OCI-LY3 (cell line): ENCODE data around the gene EIF4E1B.

Source experiments
- H2AFZ ChIP-seq: fragments of 200-600, 300-600 bp; shearing (Covaris generic); 2 replicates; pipeline ENCODE4 v1.6.0; 2014; ENCODE audit warnings: antibody characterized with exemption, low read depth, low read length
- H3K27ac ChIP-seq: fragments of 200-600, 300-600 bp; sonication (generic); 2 replicates; pipeline ENCODE4 v1.5.1; 2014; ENCODE audit warnings: mild to moderate bottlenecking, low read length, moderate library complexity, mixed read lengths
- H3K27me3 ChIP-seq: fragments of 200-600, 300-600 bp; sonication (generic); 2 replicates; pipeline ENCODE4 v1.6.1; 2014; ENCODE audit warnings: low read depth, low read length, mixed read lengths
- H3K36me3 ChIP-seq: fragments of 200-600, 300-600 bp; sonication (generic); replicated peaks from 2 replicates; pipeline ENCODE3; 2014; ENCODE audit warnings: low read depth, low read length, mixed read lengths
- H3K4me1 ChIP-seq: fragments of 300-600, 200-600 bp; sonication (generic); 2 replicates; pipeline ENCODE4 v1.6.1; 2014; ENCODE audit warnings: low read length, mixed read lengths
- H3K4me2 ChIP-seq: fragments of 200-600, 300-600 bp; sonication (generic); 2 replicates; pipeline ENCODE4 v1.6.1; 2014; ENCODE audit warnings: low read length, mixed read lengths
- H3K4me3 ChIP-seq: fragments of 300-600, 200-600 bp; sonication (generic); 2 replicates; pipeline ENCODE4 v1.5.1; 2014; ENCODE audit warnings: antibody characterized with exemption, mild to moderate bottlenecking, low read length, moderate library complexity
- H3K79me2 ChIP-seq: fragments of 300-600, 200-600 bp; shearing (Covaris generic); 2 replicates; pipeline ENCODE4 v1.6.1; 2014; ENCODE audit warnings: mild to moderate bottlenecking, low read length, mixed read lengths
- H3K9ac ChIP-seq: fragments of 300-600, 200-600 bp; shearing (Covaris generic); 2 replicates; pipeline ENCODE4 v1.6.0; 2014; ENCODE audit warnings: mild to moderate bottlenecking, low read length, moderate library complexity
- H3K9me3 ChIP-seq: fragments of 200-600, 300-600 bp; shearing (Covaris generic); 2 replicates; pipeline ENCODE4 v1.6.1; 2014; ENCODE audit warnings: low read length, mixed read lengths; ENCODE audit not compliant: insufficient read depth
- H4K20me1 ChIP-seq: fragments of 200-600, 300-600 bp; sonication (generic); 2 replicates; pipeline ENCODE4 v1.6.1; 2016; ENCODE audit warnings: low read length, mixed read lengths; ENCODE audit not compliant: insufficient read depth
- CTCF ChIP-seq: fragments of 200-600, 300-600 bp; sonication (generic); IDR thresholded peaks from 2 replicates; pipeline ENCODE4 v1.5.1; 2014; ENCODE audit warnings: antibody characterized with exemption, low read length, low read depth
- EZH2phosphoT487 ChIP-seq: fragments of 200-600 bp; shearing (Covaris generic); IDR thresholded peaks from 2 replicates; pipeline ENCODE4 v1.6.1; 2018; ENCODE audit warnings: antibody characterized with exemption, mixed run types, low read depth

The EIF4E1B gene

DNA sequence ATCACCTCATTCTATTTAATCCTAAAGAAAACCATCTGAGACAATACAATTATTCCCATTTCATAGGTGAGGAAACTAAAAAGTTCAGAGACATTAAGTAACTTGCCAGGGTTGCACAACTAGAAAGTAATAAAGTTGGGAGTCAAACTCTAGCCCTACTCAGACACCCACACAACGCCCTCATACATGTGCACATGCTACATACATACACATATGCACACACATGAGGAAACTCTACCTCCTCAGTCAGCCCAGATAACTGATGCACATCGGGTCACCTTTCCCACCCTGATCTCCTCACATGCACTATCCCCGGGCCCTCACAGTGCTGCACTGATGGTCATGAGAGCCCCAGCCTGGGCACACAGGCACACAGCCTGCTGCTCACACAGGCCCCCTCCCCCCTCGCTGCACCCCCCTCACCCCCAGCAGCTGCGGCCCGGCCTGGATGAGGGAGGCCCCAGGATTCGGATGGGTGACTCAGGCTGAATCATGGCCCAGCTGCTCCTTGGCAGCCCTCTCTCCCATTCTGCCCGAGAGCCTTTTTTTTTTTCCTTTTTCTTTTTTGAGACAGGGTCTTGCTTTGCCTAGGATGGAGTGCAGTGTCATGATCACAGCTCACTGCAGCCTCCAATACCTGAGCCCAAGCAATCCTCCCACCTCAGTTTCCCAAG is 15.5 kb upstream of the EIF4E1B start:
- no peaks in the 10 kb centered on the region for H4K20me1 ChIP-seq
- no peak overlapping the region for H3K27ac ChIP-seq
- H3K27me3 ChIP-seq = peaks cover 10% of the 10 kb centered on the region; the same call in 1 of the 2 replicates
- no peak overlapping the region for H3K9ac ChIP-seq
- no peak for TF ChIP-seq EZH2phosphoT487
- H3K36me3 ChIP-seq = no peaks in the 10 kb centered on the region
- no peak overlapping the region for H2AFZ ChIP-seq
- H3K79me2 ChIP-seq = no peaks in the 10 kb centered on the region
- H3K4me2 ChIP-seq = no peak overlapping the region
- no peaks in the 10 kb centered on the region for H3K4me1 ChIP-seq
- no peaks in the 10 kb centered on the region for H3K9me3 ChIP-seq
- no peak overlapping the region for H3K4me3 ChIP-seq

GRCh38 chr5:176616511-176616910 is 14.0 kb upstream of the EIF4E1B start:
- no peak overlapping the region for H3K27ac ChIP-seq
- no peak overlapping the region for H3K4me2 ChIP-seq
- H2AFZ ChIP-seq = no peak overlapping the region
- peaks cover 8% of the 10 kb centered on the region; the same call in 1 of the 2 replicates for H3K27me3 ChIP-seq
- H3K9ac ChIP-seq = no peak overlapping the region
- H4K20me1 ChIP-seq = no peaks in the 10 kb centered on the region
- H3K79me2 ChIP-seq = no peaks in the 10 kb centered on the region
- H3K9me3 ChIP-seq = no peaks in the 10 kb centered on the region
- no peaks in the 10 kb centered on the region for H3K4me1 ChIP-seq
- no peaks in the 10 kb centered on the region for H3K36me3 ChIP-seq
- no peak overlapping the region for H3K4me3 ChIP-seq
- TF ChIP-seq CTCF (no peak), EZH2phosphoT487 (no peak)

- TF ChIP-seq CTCF (no peak), EZH2phosphoT487 (no peak)
- no peak overlapping the region for H3K4me3 ChIP-seq
- H3K9me3 ChIP-seq = no peaks in the 10 kb centered on the region
- no peaks in the 10 kb centered on the region for H3K79me2 ChIP-seq
- H3K4me1 ChIP-seq = no peaks in the 10 kb centered on the region
- no peak overlapping the region for H3K4me2 ChIP-seq
- H3K36me3 ChIP-seq = no peaks in the 10 kb centered on the region
- no peak overlapping the region for H2AFZ ChIP-seq
- H4K20me1 ChIP-seq = no peaks in the 10 kb centered on the region
- H3K27me3 ChIP-seq = peaks cover 2% of the 10 kb centered on the region; the same call in 1 of the 2 replicates
- no peak overlapping the region for H3K27ac ChIP-seq
- no peak overlapping the region for H3K9ac ChIP-seq
Measured at GRCh38 chr5:176618783-176619182, 11.7 kb upstream of the EIF4E1B start.

- no peaks in the 10 kb centered on the region for H4K20me1 ChIP-seq
- peaks cover 5% of the 10 kb centered on the region; the same call in 1 of the 2 replicates for H3K27me3 ChIP-seq
- H3K36me3 ChIP-seq = no peaks in the 10 kb centered on the region
- H2AFZ ChIP-seq = no peak overlapping the region
- no peak overlapping the region for H3K9ac ChIP-seq
- H3K4me2 ChIP-seq = no peak overlapping the region
- H3K4me3 ChIP-seq = no peak overlapping the region
- TF ChIP-seq CTCF (no peak), EZH2phosphoT487 (no peak)
- no peak overlapping the region for H3K27ac ChIP-seq
- no peaks in the 10 kb centered on the region for H3K9me3 ChIP-seq
- H3K79me2 ChIP-seq = no peaks in the 10 kb centered on the region
- no peaks in the 10 kb centered on the region for H3K4me1 ChIP-seq
Measured at GRCh38 chr5:176619203-176619568, 11.3 kb upstream of the EIF4E1B start.
